IMR-90 (cell line): ENCODE data around the gene ZC2HC1B. TPM values are rescaled to one million over a fixed set of nuclear protein-coding genes. Genes with fewer than 3 reads are reported as not detected.

Source experiments
- ATAC-seq: fragments of 200-7000 bp; cut with Tn5 transposase; 2 replicates; pipeline ENCODE4 v1.9.1; 2020; ENCODE audit warnings: low read depth, mild to moderate bottlenecking, moderate library complexity
- BruUV-seq: library from RNA; stranded (reverse); fragments of 400-500 nt; replicated peaks from 2 replicates; lab custom pipeline; 2021; lab: Mats Ljungman, UMichigan
- CTCF ChIA-PET: fragments of 300-600 bp; formaldehyde crosslinking; extraction: SDS; loops from one replicate; lab custom pipeline; 2021; ENCODE audit warnings: antibody characterized with exemption; lab: Yijun Ruan, JAX
- POLR2A ChIA-PET: fragments of 300-600 bp; sonication (Branson Sonifier 250); formaldehyde crosslinking; loops from one replicate; lab custom pipeline; 2022; ENCODE audit warnings: antibody characterized with exemption; ENCODE audit not compliant: unreplicated experiment; lab: Charles Lee
- DNase-seq: peaks from one replicate; pipeline ENCODE4 v3.0.0; 2013
- H2AFZ ChIP-seq: replicated peaks from 2 replicates; pipeline ENCODE3; 2013; ENCODE audit warnings: low read length, mild to moderate bottlenecking; ENCODE audit not compliant: poor library complexity
- H2AK5ac ChIP-seq: 2 replicates; pipeline ENCODE4 v1.6.1; 2013; ENCODE audit warnings: low read depth, low read length, inconsistent platforms
- H2AK9ac ChIP-seq: replicated peaks from 2 replicates; pipeline ENCODE3; 2013; ENCODE audit warnings: mild to moderate bottlenecking, low read depth, low read length, moderate library complexity; ENCODE audit not compliant: poor library complexity
- H2BK120ac ChIP-seq: 2 replicates; pipeline ENCODE4 v1.6.1; 2013; ENCODE audit warnings: low read depth, low read length, inconsistent platforms
- H2BK15ac ChIP-seq: 3 replicates; pipeline ENCODE4 v1.6.1; 2013; ENCODE audit warnings: low read depth, low read length, inconsistent platforms
- H2BK20ac ChIP-seq: 2 replicates; pipeline ENCODE4 v1.6.1; 2013; ENCODE audit warnings: low read depth, mild to moderate bottlenecking, inconsistent platforms, low read length, moderate library complexity
- H2BK5ac ChIP-seq: 2 replicates; pipeline ENCODE4 v1.6.1; 2013; ENCODE audit warnings: mild to moderate bottlenecking, low read depth, low read length, inconsistent platforms; ENCODE audit not compliant: poor library complexity, severe bottlenecking
- H3K14ac ChIP-seq: replicated peaks from 2 replicates; pipeline ENCODE4 v1.6.1; 2013; ENCODE audit warnings: low read depth, low read length, inconsistent platforms
- H3K18ac ChIP-seq: 2 replicates; pipeline ENCODE4 v1.6.1; 2013; ENCODE audit warnings: low read depth, low read length, control low read depth
- H3K23ac ChIP-seq: 2 replicates; pipeline ENCODE4 v1.6.1; 2013; ENCODE audit warnings: low read depth, low read length, inconsistent platforms
- H3K27ac ChIP-seq: 2 replicates; pipeline ENCODE4 v1.5.1; 2013; ENCODE audit warnings: mild to moderate bottlenecking, control low read depth, low read length; ENCODE audit not compliant: insufficient read depth
- H3K27me3 ChIP-seq: 2 replicates; pipeline ENCODE4 v1.6.1; 2013; ENCODE audit warnings: low read length; ENCODE audit not compliant: control insufficient read depth, insufficient read depth
- H3K36me3 ChIP-seq: 2 replicates; pipeline ENCODE4 v1.6.1; 2013; ENCODE audit warnings: low read length, mixed read lengths; ENCODE audit not compliant: control insufficient read depth, insufficient read depth
- H3K4ac ChIP-seq: 2 replicates; pipeline ENCODE4 v1.6.1; 2013; ENCODE audit warnings: low read depth, low read length, inconsistent platforms
- H3K4me1 ChIP-seq: 2 replicates; pipeline ENCODE4 v1.6.1; 2013; ENCODE audit warnings: low read length, mixed read lengths; ENCODE audit not compliant: control insufficient read depth, insufficient read depth
- H3K4me2 ChIP-seq: 2 replicates; pipeline ENCODE4 v1.6.1; 2013; ENCODE audit warnings: low read depth, mild to moderate bottlenecking, control low read depth, low read length, moderate library complexity
- H3K4me3 ChIP-seq: 2 replicates; pipeline ENCODE4 v1.5.1; 2013; ENCODE audit warnings: low read depth, mild to moderate bottlenecking, control low read depth, low read length, moderate library complexity; ENCODE audit not compliant: insufficient read depth
- H3K56ac ChIP-seq: 2 replicates; pipeline ENCODE4 v1.6.1; 2013; ENCODE audit warnings: low read length, inconsistent platforms; ENCODE audit not compliant: insufficient read depth; ENCODE audit errors: extremely low read depth
- H3K79me1 ChIP-seq, 2 experiments: 2 replicates each; pipeline ENCODE4 v1.6.1; 2013; ENCODE audit warnings: low read length in 2 of 2, inconsistent platforms in 1 of 2, low read depth in 1 of 2
- H3K9ac ChIP-seq: 2 replicates; pipeline ENCODE4 v1.6.1; 2013; ENCODE audit warnings: low read depth, low read length, control low read depth
- H3K9me1 ChIP-seq: 2 replicates; pipeline ENCODE4 v1.6.1; 2013; ENCODE audit warnings: low read length, inconsistent platforms; ENCODE audit not compliant: insufficient read depth
- H3K9me3 ChIP-seq: 2 replicates; pipeline ENCODE4 v1.6.1; 2013; ENCODE audit warnings: low read length; ENCODE audit not compliant: control insufficient read depth, insufficient read depth
- H4K20me1 ChIP-seq: 2 replicates; pipeline ENCODE4 v1.6.1; 2013; ENCODE audit warnings: low read length, inconsistent platforms; ENCODE audit not compliant: insufficient read depth
- H4K5ac ChIP-seq: 2 replicates; pipeline ENCODE4 v1.6.1; 2013; ENCODE audit warnings: mild to moderate bottlenecking, low read depth, low read length, control low read depth
- H4K8ac ChIP-seq, 2 experiments: 2 replicates each; pipeline ENCODE4 v1.6.1; 2013; ENCODE audit warnings: low read depth in 2 of 2, low read length in 2 of 2, control low read depth in 1 of 2, inconsistent platforms in 1 of 2
- H4K91ac ChIP-seq: 2 replicates; pipeline ENCODE4 v1.6.1; 2013; ENCODE audit warnings: low read depth, low read length, inconsistent platforms; ENCODE audit not compliant: insufficient read depth
- CHD1 ChIP-seq: IDR thresholded peaks from 2 replicates; pipeline ENCODE4 v1.6.1; 2012; ENCODE audit warnings: low read depth, low read length, improper control_type of control experiment
- POLR2A ChIP-seq: IDR thresholded peaks from 2 replicates; pipeline ENCODE4 v1.6.1; 2012; ENCODE audit warnings: mild to moderate bottlenecking, low read depth, low read length
- WGBS, 2 experiments: methylation state at CpG; one replicate each; pipeline versions ENCODE4 v1.1.5 to v1.1.7; 2013; ENCODE audit warnings: missing lambda C conversion rate in 2 of 2; ENCODE audit not compliant: insufficient read length in 1 of 2; ENCODE audit errors: extremely low coverage in 2 of 2; 5-methylcytosine and 5-hydroxymethylcytosine counted together
- dilution Hi-C: fragments of 300-500 bp; cut with HindIII; formaldehyde crosslinking; loops from one replicate; pipeline ENCODE4 v1.14.3; 2018; ENCODE audit warnings: low sequenced_read_pairs; ENCODE audit not compliant: unreplicated experiment
- in situ Hi-C: fragments of 300-500 bp; cut with MboI; formaldehyde crosslinking; loops from 3 replicates; pipeline ENCODE4 v1.14.3; 2019; ENCODE audit warnings: low sequenced_read_pairs, inconsistent platforms, mixed read lengths
- intact Hi-C: fragments of 100-400 bp; cut with micrococcal nuclease; formaldehyde crosslinking; loops from 2 replicates; pipeline ENCODE4 v1.10.0; 2022
- polyA plus RNA-seq, 3 experiments: library from polyadenylated mRNA; depleted of rRNA; stranded (reverse); fragments of >200 nt; gene quantifications; 2 replicates each; pipeline ENCODE4 v1.2.3, GENCODE V29; 2012; ENCODE audit warnings: low replicate concordance in 1 of 3
- total RNA-seq: library from RNA; depleted of rRNA; stranded (reverse); fragments of >200 nt; gene quantifications from 2 replicates; pipeline ENCODE4 v1.2.3, GENCODE V29; 2012
- TF ChIP-seq, protein P1 (sequence below): conservative IDR thresholded peaks from 2 replicates; pipeline ENCODE4 v1.5.1; 2012; ENCODE audit warnings: mild to moderate bottlenecking, low read depth, low read length, improper control_type of control experiment

The ZC2HC1B gene
- total and polyA plus RNA-seq, 2 of the 4 experiments (the other 2 are of a cell fraction), result not detected

DNA sequence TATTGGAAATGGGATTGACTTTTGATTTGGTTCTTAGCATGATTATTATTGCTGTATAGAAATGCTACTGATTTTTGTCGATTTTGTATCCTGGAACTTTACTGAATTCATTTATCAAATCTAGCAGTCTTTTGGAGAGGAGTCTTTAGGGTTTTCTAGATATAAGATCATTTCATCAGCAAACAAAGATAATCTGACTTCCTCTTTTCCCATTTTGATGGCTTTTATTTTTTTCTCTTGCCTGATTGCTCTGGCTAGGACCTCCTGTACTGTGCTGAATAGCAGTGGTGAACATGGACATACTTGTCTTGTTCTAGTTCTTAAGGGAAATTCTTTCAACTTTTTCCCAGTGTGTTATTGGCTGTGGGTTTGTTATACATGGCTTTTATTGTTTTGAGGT, 64.6 kb downstream of the ZC2HC1B start:
- Histone ChIP-seq H3K9ac (no peak overlapping the region), H4K5ac (no peak overlapping the region), H3K36me3 (no peaks in the 10 kb centered on the region), H3K27me3 (no peaks in the 10 kb centered on the region), H3K4ac (no peak overlapping the region), H4K8ac (no peak overlapping the region), H3K23ac (no peak overlapping the region), H2AK5ac (no peak overlapping the region), H2AK9ac (no peak overlapping the region), H3K27ac (no peak overlapping the region), H3K9me1 (no peaks in the 10 kb centered on the region), H2AFZ (no peak overlapping the region), H2BK20ac (no peak overlapping the region), H3K9me3 (no peaks in the 10 kb centered on the region), H2BK15ac (no peak overlapping the region), H3K79me1 (no peaks in the 10 kb centered on the region), H3K4me1 (no peaks in the 10 kb centered on the region), H4K20me1 (no peaks in the 10 kb centered on the region), H3K4me2 (no peak overlapping the region), H3K18ac (no peak overlapping the region), H3K14ac (no peak overlapping the region), H3K4me3 (no peak overlapping the region), H4K91ac (no peak overlapping the region), H2BK5ac (no peak overlapping the region), H3K56ac (no peak overlapping the region), H2BK120ac (no peak overlapping the region)
- ChIA-PET CTCF (no interaction called here), POLR2A (no interaction called here)
- ATAC-seq (no peak), DNase-seq (no peak)
- WGBS, 2 experiments, result no CpG with 5 or more reads among the region's 1 CpG
- TF ChIP-seq POLR2A, result no peak
- TF ChIP-seq, protein P1, sequence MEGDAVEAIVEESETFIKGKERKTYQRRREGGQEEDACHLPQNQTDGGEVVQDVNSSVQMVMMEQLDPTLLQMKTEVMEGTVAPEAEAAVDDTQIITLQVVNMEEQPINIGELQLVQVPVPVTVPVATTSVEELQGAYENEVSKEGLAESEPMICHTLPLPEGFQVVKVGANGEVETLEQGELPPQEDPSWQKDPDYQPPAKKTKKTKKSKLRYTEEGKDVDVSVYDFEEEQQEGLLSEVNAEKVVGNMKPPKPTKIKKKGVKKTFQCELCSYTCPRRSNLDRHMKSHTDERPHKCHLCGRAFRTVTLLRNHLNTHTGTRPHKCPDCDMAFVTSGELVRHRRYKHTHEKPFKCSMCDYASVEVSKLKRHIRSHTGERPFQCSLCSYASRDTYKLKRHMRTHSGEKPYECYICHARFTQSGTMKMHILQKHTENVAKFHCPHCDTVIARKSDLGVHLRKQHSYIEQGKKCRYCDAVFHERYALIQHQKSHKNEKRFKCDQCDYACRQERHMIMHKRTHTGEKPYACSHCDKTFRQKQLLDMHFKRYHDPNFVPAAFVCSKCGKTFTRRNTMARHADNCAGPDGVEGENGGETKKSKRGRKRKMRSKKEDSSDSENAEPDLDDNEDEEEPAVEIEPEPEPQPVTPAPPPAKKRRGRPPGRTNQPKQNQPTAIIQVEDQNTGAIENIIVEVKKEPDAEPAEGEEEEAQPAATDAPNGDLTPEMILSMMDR, result no peak
- no peak for TF ChIP-seq CHD1
- in situ Hi-C loops (no loop called here), intact Hi-C loops (no loop called here), dilution Hi-C loops (no loop called here)
- no TSS peak for BruUV-seq
